Activated CD4-positive, alpha-beta memory T cell treated with anti-CD3 and anti-CD28 coated beads, Interleukin-2, amount 10 ng/mL, durations not matched to agents 7 days and 5 days (primary cell): ENCODE measurements around the gene PLA2G1B. TPM values are rescaled to one million over a fixed set of nuclear protein-coding genes. Genes with fewer than 3 reads are reported as not detected.
A peak's percentile ranks its signal among the peaks of the same experiment; 100 is the strongest.
"Not testable (repeated sequence)": the region's sequence is repeated elsewhere in the genome, so short reads cannot be mapped to it uniquely, and the experiment has no call there.

Experiments used
- CTCF ChIA-PET: fragments of 350-600 bp; sonication (Branson Sonifier 250); formaldehyde crosslinking; loops from one replicate; lab custom pipeline; 2021; ENCODE audit warnings: antibody characterized with exemption, inconsistent platforms; lab: Charles Lee
- POLR2A ChIA-PET: fragments of 350-600 bp; sonication (Branson Sonifier 250); formaldehyde crosslinking; loops from one replicate; lab custom pipeline; 2021; ENCODE audit warnings: antibody characterized with exemption; lab: Charles Lee
- DNase-seq: peaks from one replicate; pipeline ENCODE4 v3.0.0-alpha.2; 2020
- H3K27ac Mint-ChIP-seq: one replicate; pipeline ENCODE4 v1.8.0; 2021; ENCODE audit warnings: mild to moderate bottlenecking, mixed read lengths
- H3K27me3 Mint-ChIP-seq: one replicate; pipeline ENCODE4 v1.8.0; 2021; ENCODE audit warnings: mixed read lengths
- H3K36me3 Mint-ChIP-seq: one replicate; pipeline ENCODE4 v1.8.0; 2021; ENCODE audit warnings: low read depth, mixed read lengths
- H3K4me1 Mint-ChIP-seq: one replicate; pipeline ENCODE4 v1.8.0; 2021; ENCODE audit warnings: mixed read lengths
- H3K4me3 Mint-ChIP-seq: one replicate; pipeline ENCODE4 v1.8.0; 2021; ENCODE audit warnings: mild to moderate bottlenecking, mixed read lengths
- H3K9me3 Mint-ChIP-seq: one replicate; pipeline ENCODE4 v1.8.0; 2021; ENCODE audit warnings: mixed read lengths
- total RNA-seq, 2 experiments: library from RNA; stranded (reverse); gene quantifications; one replicate each; pipeline ENCODE4 v1.2.3, GENCODE V29; 2021

PLA2G1B gene
- total RNA-seq, 2 experiments from 2014 or later = not detected

DNA sequence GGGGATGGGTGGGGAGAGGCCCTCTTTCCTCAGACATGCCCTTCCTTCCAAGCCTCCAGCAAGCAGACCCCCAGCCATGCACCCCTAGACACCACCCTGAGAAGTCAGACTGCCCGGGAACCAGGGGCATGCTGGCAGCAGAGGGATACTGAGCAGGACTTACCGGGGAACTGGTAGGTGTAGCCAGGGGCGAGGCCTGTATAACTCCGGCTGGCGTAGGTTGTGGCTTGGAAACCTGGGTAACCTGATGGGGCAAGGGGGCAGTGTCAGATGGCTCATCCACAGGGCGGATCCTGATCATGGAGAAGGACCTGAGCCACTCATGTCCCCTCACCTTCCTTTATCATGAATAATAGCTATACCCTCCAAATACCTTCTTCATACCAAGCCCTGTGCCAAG is 25.6 kb upstream of the PLA2G1B start:
- DNase-seq = no peak
- ChIA-PET POLR2A (no interaction called here), CTCF (interaction anchor here (0.6 to 1.3 kb wide), 2 partner anchors 77 to 86 kb away, joined by 3 read pairs; no protein-coding TSS in a partner anchor)
- peaks cover 12% of the 10 kb centered on the region for H3K27me3 Mint-ChIP-seq
- H3K27ac Mint-ChIP-seq = no peak overlapping the region
- H3K4me3 Mint-ChIP-seq = no peak overlapping the region
- H3K4me1 Mint-ChIP-seq = no peaks in the 10 kb centered on the region
- H3K36me3 Mint-ChIP-seq = no peaks in the 10 kb centered on the region
- H3K9me3 Mint-ChIP-seq = no peaks in the 10 kb centered on the region

DNA sequence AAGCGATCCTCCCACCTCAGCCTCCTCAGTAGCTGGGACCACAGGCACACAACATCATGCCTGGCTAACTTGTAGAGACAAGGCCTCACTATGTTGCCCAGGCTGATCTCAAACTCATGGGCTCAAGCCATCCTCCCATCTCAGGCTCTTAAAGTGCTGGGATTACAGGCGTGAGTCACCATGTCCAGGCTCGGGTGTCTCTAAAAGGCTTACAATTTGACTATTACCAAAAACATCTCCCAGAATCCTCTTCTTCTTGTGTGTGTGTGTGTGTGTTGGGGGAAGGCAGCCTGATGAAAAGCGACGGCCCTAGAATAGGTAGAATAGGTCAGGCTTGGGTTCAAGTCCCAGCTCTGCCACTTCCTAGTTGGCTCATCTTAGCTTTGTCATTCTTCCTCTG is 24.5 kb upstream of the PLA2G1B start:
- no peak overlapping the region for H3K27ac Mint-ChIP-seq
- no peaks in the 10 kb centered on the region for H3K9me3 Mint-ChIP-seq
- CTCF ChIA-PET = interaction anchor here (0.6 kb wide), 1 partner anchor 662 kb away, joined by 3 read pairs; no protein-coding TSS in a partner anchor
- DNase-seq = no peak
- H3K4me3 Mint-ChIP-seq = no peak overlapping the region
- peaks cover 6% of the 10 kb centered on the region for H3K27me3 Mint-ChIP-seq
- POLR2A ChIA-PET = no interaction called here
- no peaks in the 10 kb centered on the region for H3K36me3 Mint-ChIP-seq
- H3K4me1 Mint-ChIP-seq = no peaks in the 10 kb centered on the region

DNA sequence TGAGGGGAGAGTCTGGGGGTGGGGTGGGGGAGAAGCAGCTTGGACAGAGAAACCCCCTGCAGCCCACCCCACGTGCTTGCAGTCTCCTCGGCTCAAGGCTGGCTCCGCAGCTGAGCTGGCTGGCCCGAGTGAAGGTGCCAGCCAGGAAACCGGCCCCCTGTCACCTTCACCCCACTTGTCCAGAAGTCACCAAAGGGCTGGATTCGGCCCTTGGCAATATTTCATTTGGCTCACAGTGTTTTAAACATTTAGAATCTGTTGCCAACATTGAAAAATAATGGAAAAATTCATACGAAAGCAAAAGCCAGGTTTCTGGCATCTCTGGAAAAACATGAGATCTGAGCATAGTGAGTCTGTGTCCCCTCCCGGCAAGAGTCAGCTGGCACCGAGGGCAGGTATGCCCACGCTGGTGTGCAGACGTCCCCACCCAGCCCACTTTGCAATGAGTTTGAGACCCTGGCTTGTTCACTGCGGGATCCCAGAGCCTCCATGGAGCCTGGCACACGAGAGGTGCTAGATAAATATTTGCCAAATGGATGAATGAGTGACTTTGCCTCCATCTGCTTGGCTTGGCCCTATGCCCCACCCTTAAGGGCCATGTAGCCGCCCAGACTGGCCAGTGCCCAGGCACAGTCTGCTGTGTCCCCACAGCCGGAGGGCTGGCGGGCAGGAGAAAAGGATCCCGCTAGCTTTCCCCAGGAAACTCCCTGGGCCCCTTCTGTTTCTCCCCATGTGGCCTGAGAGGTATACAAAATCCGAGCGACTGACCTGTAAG is 23.2 kb upstream of the PLA2G1B start:
- CTCF ChIA-PET = no interaction called here
- H3K4me1 Mint-ChIP-seq = no peaks in the 10 kb centered on the region
- H3K9me3 Mint-ChIP-seq = no peaks in the 10 kb centered on the region
- H3K27me3 Mint-ChIP-seq = peaks cover 2% of the 10 kb centered on the region
- POLR2A ChIA-PET = no interaction called here
- no peak for DNase-seq
- H3K4me3 Mint-ChIP-seq = no peak overlapping the region
- no peak overlapping the region for H3K27ac Mint-ChIP-seq
- no peaks in the 10 kb centered on the region for H3K36me3 Mint-ChIP-seq

DNA sequence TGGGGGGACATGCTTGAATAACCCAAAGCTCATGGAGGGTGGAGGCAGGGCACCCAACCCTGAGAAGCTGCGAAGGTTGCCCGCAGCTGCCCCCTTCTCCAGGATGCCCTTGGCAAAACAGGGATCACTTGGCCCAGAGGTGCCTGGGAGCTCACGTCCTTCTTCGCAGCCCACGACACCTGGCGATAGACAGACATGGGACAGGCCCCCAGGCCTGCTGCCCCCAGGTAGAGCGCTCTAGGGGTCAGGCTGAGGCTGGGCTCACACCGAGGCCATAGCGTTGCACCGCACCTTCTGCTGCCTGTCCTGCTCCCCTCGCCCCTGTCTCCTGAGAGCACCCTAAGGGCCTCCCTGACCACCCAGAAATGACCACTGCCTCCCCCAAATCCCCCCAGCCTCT is 20.2 kb upstream of the PLA2G1B start:
- no peaks in the 10 kb centered on the region for H3K27me3 Mint-ChIP-seq
- no peak overlapping the region for H3K4me3 Mint-ChIP-seq
- no peaks in the 10 kb centered on the region for H3K4me1 Mint-ChIP-seq
- H3K9me3 Mint-ChIP-seq = no peaks in the 10 kb centered on the region
- DNase-seq = no peak
- ChIA-PET CTCF (no interaction called here), POLR2A (no interaction called here)
- H3K36me3 Mint-ChIP-seq = no peaks in the 10 kb centered on the region
- H3K27ac Mint-ChIP-seq = no peak overlapping the region

DNA sequence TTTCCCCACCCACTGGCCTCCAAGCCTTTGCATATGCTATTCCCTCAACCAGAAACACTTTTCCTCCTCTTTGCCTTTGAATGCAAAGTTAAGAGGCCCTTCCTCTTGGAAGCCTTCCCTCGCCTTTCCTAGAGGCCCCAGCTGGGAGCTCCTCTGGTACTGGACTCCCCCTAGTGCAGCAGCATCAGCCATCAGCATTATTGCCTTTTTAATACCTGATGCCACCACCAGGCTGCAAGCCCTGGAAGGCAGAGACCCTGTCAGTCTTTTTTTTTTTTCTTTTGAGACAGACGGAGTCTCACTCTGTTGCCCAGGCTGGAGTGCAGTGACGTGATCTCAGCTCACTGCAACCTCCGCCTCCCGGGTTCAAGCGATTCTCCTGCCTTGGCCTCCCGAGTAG is 19.1 kb upstream of the PLA2G1B start:
- H3K9me3 Mint-ChIP-seq = no peaks in the 10 kb centered on the region
- CTCF ChIA-PET = no interaction called here

DNA sequence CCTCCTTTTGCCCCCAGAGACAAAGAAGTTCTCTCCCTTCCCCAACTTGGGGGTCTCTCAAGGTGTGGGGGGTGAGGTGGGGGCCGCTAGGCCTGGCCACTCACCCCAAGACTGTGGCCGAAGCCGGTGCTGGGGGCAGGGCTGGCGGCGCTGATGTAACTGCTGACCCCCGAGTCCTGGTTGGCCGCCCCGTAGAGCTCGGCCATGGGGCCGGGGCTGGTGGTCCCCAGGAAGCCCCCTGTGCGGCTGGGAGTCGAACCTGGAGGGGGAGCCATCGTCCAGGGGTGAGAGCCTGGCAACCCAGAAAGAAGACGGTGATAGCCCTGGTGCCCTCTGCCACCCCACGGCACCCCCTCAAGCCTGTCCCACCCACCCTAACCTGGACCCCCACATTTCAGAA is 18.5 kb upstream of the PLA2G1B start:
- H3K4me1 Mint-ChIP-seq = no peaks in the 10 kb centered on the region
- H3K27ac Mint-ChIP-seq = no peak overlapping the region
- CTCF ChIA-PET = no interaction called here
- H3K36me3 Mint-ChIP-seq = no peaks in the 10 kb centered on the region
- no peak overlapping the region for H3K4me3 Mint-ChIP-seq
- no peak for DNase-seq
- POLR2A ChIA-PET = no interaction called here
- no peaks in the 10 kb centered on the region for H3K9me3 Mint-ChIP-seq
- no peaks in the 10 kb centered on the region for H3K27me3 Mint-ChIP-seq

More for the DNA sequence above, 19.1 kb upstream of the PLA2G1B start:
- Mint-ChIP-seq H3K36me3 (no peaks in the 10 kb centered on the region), H3K4me1 (no peaks in the 10 kb centered on the region), H3K27ac (no peak overlapping the region), H3K27me3 (no peaks in the 10 kb centered on the region), H3K4me3 (no peak overlapping the region)
- no peak for DNase-seq
- POLR2A ChIA-PET = no interaction called here

DNA sequence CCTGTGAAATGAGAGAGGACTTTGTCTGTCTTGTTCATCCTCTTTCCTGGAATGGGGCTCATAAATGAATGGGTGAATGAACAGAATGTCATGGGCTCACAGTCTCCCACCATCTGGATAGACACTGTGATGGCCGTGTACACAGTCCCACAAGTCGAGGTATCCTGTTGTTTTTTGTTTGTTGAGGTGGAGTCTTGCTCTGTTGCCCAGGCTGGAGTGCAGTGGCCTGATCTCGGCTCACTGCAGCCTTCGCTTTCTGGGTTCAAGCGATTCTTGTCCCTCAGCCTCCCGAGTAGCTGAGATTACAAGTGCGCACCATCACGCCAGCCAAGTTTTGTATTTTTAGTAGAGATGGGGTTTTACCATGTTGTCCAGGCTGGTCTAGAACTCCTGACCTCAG is 16.1 kb upstream of the PLA2G1B start:
- H3K27ac Mint-ChIP-seq = no peak overlapping the region
- no peaks in the 10 kb centered on the region for H3K36me3 Mint-ChIP-seq
- ChIA-PET POLR2A (no interaction called here), CTCF (no interaction called here)
- peaks cover 3% of the 10 kb centered on the region for H3K27me3 Mint-ChIP-seq
- H3K4me1 Mint-ChIP-seq = no peaks in the 10 kb centered on the region
- no peak for DNase-seq
- peaks cover under 1% of the 10 kb centered on the region for H3K9me3 Mint-ChIP-seq
- no peak overlapping the region for H3K4me3 Mint-ChIP-seq

DNA sequence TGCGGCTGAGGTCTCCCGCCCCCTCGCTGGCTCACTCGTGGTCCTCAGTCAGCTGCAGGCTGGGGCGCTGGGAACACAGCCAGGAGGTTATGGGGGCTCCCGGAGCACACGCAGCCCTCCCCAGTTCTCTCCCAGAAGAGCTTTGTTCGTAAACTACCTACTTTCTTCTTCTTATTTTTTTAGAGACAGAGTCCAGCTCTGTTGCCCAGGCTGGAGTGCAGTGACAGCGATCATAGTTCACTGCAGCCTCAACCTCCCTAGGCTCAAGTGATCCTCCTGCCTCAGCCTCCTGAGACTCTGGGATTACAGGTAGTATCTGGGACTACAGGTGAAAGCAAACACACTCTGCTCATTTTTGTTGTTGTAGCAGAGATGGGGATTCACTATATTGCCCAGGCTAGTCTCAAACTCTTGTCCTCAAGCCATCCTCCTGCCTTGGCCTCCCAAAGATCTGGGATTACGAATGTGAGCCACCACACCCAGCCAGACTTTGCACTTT is 15.5 kb upstream of the PLA2G1B start:
- Mint-ChIP-seq H3K9me3 (peaks cover 3% of the 10 kb centered on the region), H3K36me3 (no peaks in the 10 kb centered on the region), H3K27me3 (peaks cover 6% of the 10 kb centered on the region), H3K4me3 (no peak overlapping the region), H3K27ac (no peak overlapping the region), H3K4me1 (no peaks in the 10 kb centered on the region)
- ChIA-PET POLR2A (no interaction called here), CTCF (no interaction called here)
- no peak for DNase-seq

DNA sequence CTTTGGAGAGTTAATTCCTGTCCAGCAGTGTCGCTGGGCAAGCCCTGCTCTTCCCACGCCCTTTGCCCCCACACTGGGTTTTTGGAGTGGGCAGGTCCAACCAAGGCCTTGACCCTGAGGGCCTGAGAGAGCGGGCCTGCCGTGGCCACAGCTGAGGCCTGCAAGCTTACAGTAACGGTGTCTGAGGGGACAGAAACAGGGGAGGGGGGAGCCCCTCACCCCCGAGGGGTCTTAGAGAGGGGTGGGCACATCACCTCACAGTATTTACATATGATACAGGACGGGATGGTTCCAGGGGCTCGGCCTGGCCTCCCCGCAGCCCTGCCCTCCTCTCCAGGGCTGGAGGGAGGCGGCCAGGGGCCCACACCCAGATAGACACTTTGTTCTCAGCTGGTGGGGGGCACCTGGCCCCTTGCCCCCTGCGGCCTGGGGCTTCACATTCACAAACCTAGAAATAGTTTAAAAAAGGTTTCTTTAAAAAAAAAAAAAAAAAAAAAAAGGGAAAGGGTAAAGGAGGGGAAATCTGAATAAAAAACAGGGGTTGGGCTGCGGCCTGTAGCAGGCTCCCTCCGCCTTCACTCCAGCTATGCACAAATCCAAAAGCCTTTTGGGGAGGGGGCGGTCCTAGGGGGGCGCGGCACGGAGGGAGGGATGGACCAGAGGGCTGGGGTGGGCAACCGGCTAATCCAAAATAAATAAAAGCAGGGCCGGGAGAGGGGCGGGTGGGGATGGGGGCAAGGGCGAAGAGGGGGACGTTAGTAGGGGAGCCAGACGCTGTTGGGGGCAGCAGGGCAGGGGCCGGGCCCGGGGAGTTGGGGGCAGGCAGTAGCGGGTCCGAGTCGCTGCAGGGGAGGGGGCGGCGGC is 14.8 kb upstream of the PLA2G1B start:
- CTCF ChIA-PET = no interaction called here
- peaks cover 10% of the 10 kb centered on the region for H3K9me3 Mint-ChIP-seq

DNA sequence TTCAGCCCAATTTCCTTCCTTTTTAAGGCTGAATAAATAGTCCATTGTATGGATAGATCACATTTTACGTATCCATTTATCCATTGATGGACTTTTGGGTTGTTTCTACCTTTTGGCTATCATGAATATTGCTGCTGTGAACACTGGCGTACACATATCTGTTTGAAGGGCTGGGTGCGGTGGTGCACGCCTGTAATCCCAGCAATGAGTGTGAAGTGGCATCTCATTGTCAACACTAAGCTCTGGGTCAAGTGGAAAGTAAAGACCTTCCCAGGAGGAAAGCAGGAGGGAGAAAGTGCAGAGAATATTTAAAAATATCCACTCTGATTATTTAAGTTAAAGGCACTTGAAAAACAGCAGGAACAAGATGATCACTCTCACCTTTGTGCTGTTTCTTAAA is 11.7 kb upstream of the PLA2G1B start:
- H3K9me3 Mint-ChIP-seq = peaks cover 23% of the 10 kb centered on the region
- ChIA-PET POLR2A (no interaction called here), CTCF (interaction anchor here (1.3 kb wide), 1 partner anchor 18 kb away, joined by 3 read pairs; no protein-coding TSS in a partner anchor)
- no peak overlapping the region for H3K4me3 Mint-ChIP-seq
- DNase-seq = no peak
- peaks cover 18% of the 10 kb centered on the region for H3K27me3 Mint-ChIP-seq
- no peaks in the 10 kb centered on the region for H3K4me1 Mint-ChIP-seq
- peaks cover 8% of the 10 kb centered on the region for H3K36me3 Mint-ChIP-seq
- H3K27ac Mint-ChIP-seq = no peak overlapping the region

More for the DNA sequence above, 14.8 kb upstream of the PLA2G1B start:
- no peak for DNase-seq
- no peak overlapping the region for H3K27ac Mint-ChIP-seq
- POLR2A ChIA-PET = no interaction called here
- H3K27me3 Mint-ChIP-seq = peaks cover 12% of the 10 kb centered on the region
- no peaks in the 10 kb centered on the region for H3K4me1 Mint-ChIP-seq
- H3K36me3 Mint-ChIP-seq = peaks cover 5% of the 10 kb centered on the region
- H3K4me3 Mint-ChIP-seq = no peak overlapping the region

DNA sequence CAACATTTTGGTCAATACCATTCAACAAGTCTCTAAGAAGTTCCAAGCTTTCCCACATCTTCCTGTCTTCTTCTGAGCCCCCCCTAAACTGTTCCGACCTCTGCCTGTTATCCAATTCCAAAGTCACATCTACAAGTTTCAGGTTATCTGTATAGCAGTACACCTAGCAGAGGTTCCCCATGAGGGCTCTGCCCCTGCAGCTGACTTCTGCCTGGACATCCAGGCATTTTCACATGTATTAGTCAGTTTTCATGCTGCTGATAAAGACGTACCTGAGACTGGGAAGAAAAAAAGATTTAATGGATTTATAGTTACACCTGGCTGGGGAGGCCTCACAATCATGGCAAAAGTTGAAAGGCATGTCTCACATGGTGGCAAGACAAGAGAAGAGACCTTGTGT is 10.2 kb upstream of the PLA2G1B start:
- Mint-ChIP-seq H3K27me3 (peaks cover 18% of the 10 kb centered on the region), H3K4me1 (no peaks in the 10 kb centered on the region), H3K4me3 (no peak overlapping the region), H3K9me3 (peaks cover 23% of the 10 kb centered on the region), H3K27ac (no peak overlapping the region), H3K36me3 (peaks cover 8% of the 10 kb centered on the region)
- no peak for DNase-seq
- ChIA-PET CTCF (no interaction called here), POLR2A (no interaction called here)

DNA sequence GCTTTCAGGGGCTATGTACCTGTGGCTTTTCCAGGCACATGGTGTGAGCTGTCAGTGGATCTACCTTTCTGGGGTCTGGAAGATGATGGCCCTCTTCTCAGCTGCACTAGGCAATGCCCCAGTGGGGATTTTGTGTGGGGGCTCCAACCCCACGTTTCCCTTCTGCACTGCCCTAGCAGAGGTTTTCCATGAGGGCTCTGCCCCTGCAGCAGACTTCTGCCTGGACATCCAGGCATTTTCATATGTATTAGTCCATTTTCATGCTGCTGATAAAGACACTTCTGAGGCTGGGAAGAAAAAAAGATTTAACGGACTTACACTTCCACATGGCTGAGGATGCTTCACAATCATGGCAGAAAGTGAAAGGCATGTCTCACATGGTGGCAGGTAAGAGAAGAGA is 8.8 kb upstream of the PLA2G1B start:
- Mint-ChIP-seq H3K27me3 (peaks cover 18% of the 10 kb centered on the region), H3K9me3 (peaks cover 23% of the 10 kb centered on the region)
- CTCF ChIA-PET, H3K27ac Mint-ChIP-seq, H3K4me3 Mint-ChIP-seq, DNase-seq, H3K4me1 Mint-ChIP-seq, H3K36me3 Mint-ChIP-seq: not testable (repeated sequence)
- POLR2A ChIA-PET = interaction anchor here (1.6 kb wide), 1 partner anchor 44 kb away, joined by 4 read pairs; the partner anchor contains the start of gene RNU4-1

DNA sequence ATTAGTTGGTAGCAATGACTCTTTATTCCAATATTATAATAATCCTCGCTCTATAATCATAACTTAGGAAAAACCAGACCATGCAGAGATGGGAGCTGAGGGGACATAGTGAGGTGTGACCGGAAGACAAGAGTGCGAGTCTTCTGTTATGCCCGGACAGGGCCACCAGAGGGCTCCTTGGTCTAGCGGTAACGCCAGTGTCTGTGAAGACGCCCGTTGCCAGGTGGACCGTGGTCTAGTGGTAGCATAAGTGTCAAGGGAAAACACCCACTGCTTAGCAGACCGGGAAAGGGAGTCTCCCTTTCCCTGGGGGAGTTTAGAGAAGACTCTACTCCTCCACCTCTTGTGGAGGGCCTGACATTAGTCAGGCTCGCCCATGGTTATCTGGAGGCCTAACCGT is 7.9 kb upstream of the PLA2G1B start:
- not testable (repeated sequence) for H3K27ac Mint-ChIP-seq, H3K4me1 Mint-ChIP-seq, H3K4me3 Mint-ChIP-seq, H3K36me3 Mint-ChIP-seq
- peaks cover 18% of the 10 kb centered on the region for H3K27me3 Mint-ChIP-seq
- H3K9me3 Mint-ChIP-seq = peaks cover 23% of the 10 kb centered on the region
- CTCF ChIA-PET = interaction anchor here (1.0 kb wide), 1 partner anchor 9 kb away, joined by 3 read pairs; no protein-coding TSS in a partner anchor
- DNase-seq = peak; percentile 32
- POLR2A ChIA-PET = interaction anchor here (1.6 kb wide), 1 partner anchor 43 kb away, joined by 4 read pairs; the partner anchor contains the start of gene RNU4-1
